Esophagus muscularis mucosa (tissue), 4 donors: ENCODE data around the gene TRPM7.

Experiments
- EP300 ChIP-seq: sonication (generic); formaldehyde crosslinking; IDR thresholded peaks from one replicate; pipeline ENCODE4 v1.6.1; 2017; ENCODE audit warnings: antibody characterized with exemption
- POLR2A ChIP-seq: fragments of 450-650 bp; IDR thresholded peaks from one replicate; pipeline ENCODE4 v1.6.1; 2017; ENCODE audit warnings: antibody characterized with exemption, moderate library complexity, mild to moderate bottlenecking, low read depth
- POLR2AphosphoS5 ChIP-seq, 2 donors: sonication (generic); formaldehyde crosslinking; IDR thresholded peaks; one replicate each; pipeline ENCODE4 v1.6.1; 2017; ENCODE audit warnings: antibody characterized with exemption in 2 of 2
- TF ChIP-seq, protein P1 (sequence below), 3 experiments: fragments of 200-600 bp in 2 of 3; fragments of 450-650 bp in 1 of 3; sonication (generic) in 2 of 3; IDR thresholded peaks; one replicate each; pipeline ENCODE4 v1.5.1; 2017 to 2019; ENCODE audit warnings: antibody characterized with exemption in 3 of 3, mild to moderate bottlenecking in 2 of 3, moderate library complexity in 1 of 3

DNA sequence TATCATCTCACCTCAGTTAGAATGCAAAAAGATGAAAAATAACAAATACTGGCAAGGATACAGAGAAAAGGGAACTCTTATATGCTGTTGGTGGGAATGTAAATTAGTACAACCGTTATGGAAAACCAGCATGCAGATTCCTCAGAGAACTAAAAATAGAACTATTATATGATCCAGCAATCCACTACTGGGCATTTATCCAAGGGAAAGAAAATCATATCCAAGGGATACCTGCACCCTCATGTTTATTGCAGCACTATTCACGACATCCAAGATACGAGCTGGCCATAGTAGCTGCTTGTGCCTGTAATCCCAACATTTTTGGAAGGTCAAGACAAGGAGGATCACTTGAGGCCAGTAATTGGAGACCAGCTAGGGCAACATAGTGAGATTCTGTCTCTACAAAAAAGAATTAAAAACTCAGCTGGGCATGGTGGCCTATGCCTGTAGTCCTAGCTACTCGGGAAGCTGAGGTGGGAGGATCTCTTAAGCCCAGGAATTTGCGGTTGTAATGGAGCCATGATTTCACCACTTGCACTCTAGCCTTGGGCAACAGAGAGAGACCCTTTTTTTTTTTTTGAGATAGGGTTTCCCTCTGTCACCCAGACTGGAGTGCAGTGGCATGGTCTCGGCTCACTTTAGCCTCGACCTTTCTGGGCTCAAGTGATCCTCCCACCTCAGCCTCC, 166.7 kb downstream of the TRPM7 start:
- TF ChIP-seq, protein P1, sequence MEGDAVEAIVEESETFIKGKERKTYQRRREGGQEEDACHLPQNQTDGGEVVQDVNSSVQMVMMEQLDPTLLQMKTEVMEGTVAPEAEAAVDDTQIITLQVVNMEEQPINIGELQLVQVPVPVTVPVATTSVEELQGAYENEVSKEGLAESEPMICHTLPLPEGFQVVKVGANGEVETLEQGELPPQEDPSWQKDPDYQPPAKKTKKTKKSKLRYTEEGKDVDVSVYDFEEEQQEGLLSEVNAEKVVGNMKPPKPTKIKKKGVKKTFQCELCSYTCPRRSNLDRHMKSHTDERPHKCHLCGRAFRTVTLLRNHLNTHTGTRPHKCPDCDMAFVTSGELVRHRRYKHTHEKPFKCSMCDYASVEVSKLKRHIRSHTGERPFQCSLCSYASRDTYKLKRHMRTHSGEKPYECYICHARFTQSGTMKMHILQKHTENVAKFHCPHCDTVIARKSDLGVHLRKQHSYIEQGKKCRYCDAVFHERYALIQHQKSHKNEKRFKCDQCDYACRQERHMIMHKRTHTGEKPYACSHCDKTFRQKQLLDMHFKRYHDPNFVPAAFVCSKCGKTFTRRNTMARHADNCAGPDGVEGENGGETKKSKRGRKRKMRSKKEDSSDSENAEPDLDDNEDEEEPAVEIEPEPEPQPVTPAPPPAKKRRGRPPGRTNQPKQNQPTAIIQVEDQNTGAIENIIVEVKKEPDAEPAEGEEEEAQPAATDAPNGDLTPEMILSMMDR (IDR thresholded peaks at IDR 0.05) = no peak
- TF ChIP-seq POLR2A (no peak), POLR2AphosphoS5 (IDR thresholded peaks at IDR 0.05) (no peak), EP300 (no peak)
